ENCODE measurements around the gene IRAK4. TPM values are rescaled to one million over a fixed set of nuclear protein-coding genes. Genes with fewer than 3 reads are reported as not detected.

The IRAK4 gene
- total and polyA plus RNA-seq, 2 donors (not counting 3 experiments of a cell fraction or from before 2014, with no cell fraction given) = 10.8 to 13.1 TPM

DNA sequence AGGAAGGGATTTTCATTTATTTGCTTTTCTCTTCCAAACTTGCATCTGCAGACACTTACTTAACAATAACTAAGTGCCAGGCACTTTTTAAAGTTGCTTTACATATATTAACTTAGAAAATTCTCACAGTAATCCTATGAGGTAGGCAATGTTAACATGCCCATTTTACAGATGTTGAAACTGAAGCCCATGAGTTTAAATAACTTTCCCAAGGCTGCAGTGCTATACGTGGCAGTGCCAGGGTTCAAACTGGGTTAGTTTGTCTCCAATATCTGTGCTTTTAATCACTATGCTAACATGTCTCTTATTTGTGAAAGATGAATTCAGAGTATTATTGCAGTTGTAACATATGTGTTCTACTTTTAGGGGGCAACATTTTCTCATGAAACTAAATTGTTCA, 30.1 kb upstream of the IRAK4 start:
- Histone ChIP-seq H3K9me3 (replicated peaks; ENCODE audit: control insufficient read depth, insufficient read depth, low read length) (no peaks in the 10 kb centered on the region), H3K4me2 (ENCODE audit: insufficient read depth, low read length) (no peak overlapping the region), H3K4me3 (replicated peaks in 1 of 3; ENCODE audit: insufficient read depth in 1 of 3, low read depth in 1 of 3, low read length in 3 of 3) (no peak overlapping the region), H3K9ac (replicated peaks; ENCODE audit: extremely low read depth, insufficient read depth, low read length) (no peak overlapping the region), H3K79me2 (ENCODE audit: control insufficient read depth, insufficient read depth, low read length) (no peaks in the 10 kb centered on the region), H3K27ac (ENCODE audit: insufficient read depth, low read depth, low read length) (no peak overlapping the region), H3K4me1 (ENCODE audit: control insufficient read depth, extremely low read depth, insufficient read depth, low read length) (no peaks in the 10 kb centered on the region), H3K9me1 (replicated peaks; ENCODE audit: control insufficient read depth, extremely low read depth, insufficient read depth, low read length) (no peaks in the 10 kb centered on the region), H3K36me3 (ENCODE audit: control insufficient read depth in 2 of 2, extremely low read depth in 1 of 2, insufficient read depth in 2 of 2, low read length in 2 of 2) (peaks cover 0 to 7% of the 10 kb centered on the region in 2 experiments), H4K20me1 (replicated peaks; ENCODE audit: control insufficient read depth, extremely low read depth, insufficient read depth, low read length) (no peaks in the 10 kb centered on the region), H2AFZ (ENCODE audit: low read depth, low read length) (no peak overlapping the region), H3K27me3 (ENCODE audit: control insufficient read depth in 2 of 2, insufficient read depth in 2 of 2, low read length in 2 of 2) (no peaks in the 10 kb centered on the region)
- ChIA-PET POLR2A (no interaction called here), CTCF (interaction anchor here (1.8 kb wide), 1 partner anchor 10 kb away, joined by 4 read pairs; no protein-coding TSS in a partner anchor)
- TF ChIP-seq EZH2 (IDR thresholded peaks at IDR 0.05; ENCODE audit: borderline replicate concordance, low read depth, low read length, severe bottlenecking) (no peak), POLR2A (IDR thresholded peaks at IDR 0.05; ENCODE audit: low read depth, low read length) (no peak)
- intact Hi-C loops (cut with micrococcal nuclease) = loop anchor here (1.0 to 10.0 kb wide), 3 partner anchors 64 to 283 kb away; no protein-coding TSS in a partner anchor
- no TSS peak for BruUV-seq (replicated peaks)
- DNase-seq (ENCODE audit: low read depth, low spot score) (no peak), FAIRE-seq (no peak)
- dilution Hi-C loops (cut with MboI; ENCODE audit: extremely low pct_ligation_motif_present, low sequenced_read_pairs) = no loop called here

DNA sequence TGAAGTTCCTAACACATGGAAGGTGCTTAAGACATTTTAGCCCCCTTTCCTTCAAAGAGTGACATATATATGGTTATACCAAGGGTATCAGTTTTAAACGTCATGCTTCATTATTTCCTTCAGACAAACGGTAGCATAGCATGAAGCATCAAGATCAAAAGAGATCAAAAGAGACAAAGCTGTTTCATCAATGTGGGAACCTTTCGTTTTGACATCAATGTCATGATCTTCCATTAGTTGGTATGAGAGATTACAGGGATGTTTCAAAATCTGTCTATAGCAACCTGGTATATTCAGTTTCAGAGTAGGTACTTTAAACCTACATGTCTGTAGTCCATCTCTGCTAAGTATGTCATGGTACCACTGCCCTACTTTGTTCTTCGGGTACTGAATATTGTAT, 28.5 kb upstream of the IRAK4 start:
- H3K79me2 ChIP-seq (ENCODE audit: control insufficient read depth, insufficient read depth, low read length) = no peaks in the 10 kb centered on the region
- no peak overlapping the region for H3K4me2 ChIP-seq (ENCODE audit: insufficient read depth, low read length)
- H2AFZ ChIP-seq (ENCODE audit: low read depth, low read length) = no peak overlapping the region
- ChIA-PET CTCF (interaction anchor here (1.8 kb wide), 1 partner anchor 9 kb away, joined by 4 read pairs; no protein-coding TSS in a partner anchor), POLR2A (interaction anchor here (0.9 kb wide), 1 partner anchor 14 kb away, joined by 3 read pairs; no protein-coding TSS in a partner anchor)
- H4K20me1 ChIP-seq (replicated peaks; ENCODE audit: control insufficient read depth, extremely low read depth, insufficient read depth, low read length) = no peaks in the 10 kb centered on the region
- dilution Hi-C loops (cut with MboI; ENCODE audit: extremely low pct_ligation_motif_present, low sequenced_read_pairs) = no loop called here
- no TSS peak for BruUV-seq (replicated peaks)
- H3K4me3 ChIP-seq (replicated peaks in 1 of 3; ENCODE audit: insufficient read depth in 1 of 3, low read depth in 1 of 3, low read length in 3 of 3) = no peak overlapping the region
- DNase-seq (ENCODE audit: low read depth, low spot score) = no peak
- TF ChIP-seq EZH2 (IDR thresholded peaks at IDR 0.05; ENCODE audit: borderline replicate concordance, low read depth, low read length, severe bottlenecking) (no peak), GATA2 (IDR thresholded peaks at IDR 0.05; ENCODE audit: insufficient read depth, insufficient read length, low read depth, low read length) (no peak), POLR2AphosphoS5 (IDR thresholded peaks at IDR 0.05; ENCODE audit: insufficient read depth, low read depth, low read length) (no peak), MYC (IDR thresholded peaks at IDR 0.05; ENCODE audit: low read depth, low read length) (no peak), POLR2A (IDR thresholded peaks at IDR 0.05; ENCODE audit: low read depth, low read length) (no peak), JUN (IDR thresholded peaks at IDR 0.05; ENCODE audit: borderline replicate concordance, insufficient read depth, insufficient read length, low read depth) (no peak), FOS (IDR thresholded peaks at IDR 0.05; ENCODE audit: borderline replicate concordance, insufficient read depth, low read length) (no peak)
- TF ChIP-seq, protein P1, sequence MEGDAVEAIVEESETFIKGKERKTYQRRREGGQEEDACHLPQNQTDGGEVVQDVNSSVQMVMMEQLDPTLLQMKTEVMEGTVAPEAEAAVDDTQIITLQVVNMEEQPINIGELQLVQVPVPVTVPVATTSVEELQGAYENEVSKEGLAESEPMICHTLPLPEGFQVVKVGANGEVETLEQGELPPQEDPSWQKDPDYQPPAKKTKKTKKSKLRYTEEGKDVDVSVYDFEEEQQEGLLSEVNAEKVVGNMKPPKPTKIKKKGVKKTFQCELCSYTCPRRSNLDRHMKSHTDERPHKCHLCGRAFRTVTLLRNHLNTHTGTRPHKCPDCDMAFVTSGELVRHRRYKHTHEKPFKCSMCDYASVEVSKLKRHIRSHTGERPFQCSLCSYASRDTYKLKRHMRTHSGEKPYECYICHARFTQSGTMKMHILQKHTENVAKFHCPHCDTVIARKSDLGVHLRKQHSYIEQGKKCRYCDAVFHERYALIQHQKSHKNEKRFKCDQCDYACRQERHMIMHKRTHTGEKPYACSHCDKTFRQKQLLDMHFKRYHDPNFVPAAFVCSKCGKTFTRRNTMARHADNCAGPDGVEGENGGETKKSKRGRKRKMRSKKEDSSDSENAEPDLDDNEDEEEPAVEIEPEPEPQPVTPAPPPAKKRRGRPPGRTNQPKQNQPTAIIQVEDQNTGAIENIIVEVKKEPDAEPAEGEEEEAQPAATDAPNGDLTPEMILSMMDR (IDR thresholded peaks at IDR 0.05; ENCODE audit: extremely low read depth in 1 of 2, insufficient read depth in 1 of 2, low read depth in 1 of 2, low read length in 2 of 2) = no peak
- TF ChIP-seq, protein P2, sequence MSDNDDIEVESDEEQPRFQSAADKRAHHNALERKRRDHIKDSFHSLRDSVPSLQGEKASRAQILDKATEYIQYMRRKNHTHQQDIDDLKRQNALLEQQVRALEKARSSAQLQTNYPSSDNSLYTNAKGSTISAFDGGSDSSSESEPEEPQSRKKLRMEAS (IDR thresholded peaks at IDR 0.05; ENCODE audit: insufficient read depth, insufficient read length) = no peak
- no peaks in the 10 kb centered on the region for H3K27me3 ChIP-seq (ENCODE audit: control insufficient read depth in 2 of 2, insufficient read depth in 2 of 2, low read length in 2 of 2)
- intact Hi-C loops (cut with micrococcal nuclease) = no loop called here
- H3K9me3 ChIP-seq (replicated peaks; ENCODE audit: control insufficient read depth, insufficient read depth, low read length) = no peaks in the 10 kb centered on the region
- no peak for FAIRE-seq
- H3K27ac ChIP-seq (ENCODE audit: insufficient read depth, low read depth, low read length) = no peak overlapping the region
- peaks cover 0 to 7% of the 10 kb centered on the region in 2 experiments for H3K36me3 ChIP-seq (ENCODE audit: control insufficient read depth in 2 of 2, extremely low read depth in 1 of 2, insufficient read depth in 2 of 2, low read length in 2 of 2)
- no peaks in the 10 kb centered on the region for H3K4me1 ChIP-seq (ENCODE audit: control insufficient read depth, extremely low read depth, insufficient read depth, low read length)
- H3K9me1 ChIP-seq (replicated peaks; ENCODE audit: control insufficient read depth, extremely low read depth, insufficient read depth, low read length) = no peaks in the 10 kb centered on the region
- no peak overlapping the region for H3K9ac ChIP-seq (replicated peaks; ENCODE audit: extremely low read depth, insufficient read depth, low read length)
